Epidermal melanocyte (primary cell): Measurements from ENCODE around the gene SH3TC1.

ENCODE experiments used
- DNase-seq: peaks from one replicate; pipeline ENCODE4 v3.0.0; 2011; ENCODE audit warnings: low spot score; ENCODE audit not compliant: insufficient read length

The SH3TC1 gene

GRCh38 chr4:8163436-8164193 lies 35.5 kb upstream of the SH3TC1 start:
- DNase-seq, result no peak

- no peak for DNase-seq
Observed at GRCh38 chr4:8164194-8164565, 34.9 kb upstream of the SH3TC1 start.

DNA sequence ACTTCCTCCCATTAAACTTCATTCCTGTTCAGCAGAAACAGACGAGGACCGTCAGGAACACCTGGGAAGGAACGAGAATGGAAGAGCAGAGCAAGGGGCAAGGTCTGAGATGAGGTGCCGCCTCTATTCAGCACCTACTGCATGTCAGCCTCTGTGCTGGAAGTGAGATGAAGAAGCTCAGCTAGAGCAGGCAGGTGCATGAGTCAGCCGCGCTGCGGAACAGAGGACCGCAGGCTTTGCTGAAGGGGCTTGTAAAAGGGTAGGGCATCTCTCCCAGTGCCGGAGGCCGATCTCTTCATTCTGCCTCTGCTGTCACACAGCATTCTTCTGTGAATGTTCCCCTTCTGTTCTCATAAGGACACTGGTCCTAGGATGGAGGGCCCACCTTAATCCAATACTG lies 34.4 kb upstream of the SH3TC1 start:
- no peak for DNase-seq

- no peak for DNase-seq
Observed at GRCh38 chr4:8165374-8165896, 33.7 kb upstream of the SH3TC1 start.

GRCh38 chr4:8167291-8167690 lies 31.8 kb upstream of the SH3TC1 start:
- DNase-seq, result no peak

DNA sequence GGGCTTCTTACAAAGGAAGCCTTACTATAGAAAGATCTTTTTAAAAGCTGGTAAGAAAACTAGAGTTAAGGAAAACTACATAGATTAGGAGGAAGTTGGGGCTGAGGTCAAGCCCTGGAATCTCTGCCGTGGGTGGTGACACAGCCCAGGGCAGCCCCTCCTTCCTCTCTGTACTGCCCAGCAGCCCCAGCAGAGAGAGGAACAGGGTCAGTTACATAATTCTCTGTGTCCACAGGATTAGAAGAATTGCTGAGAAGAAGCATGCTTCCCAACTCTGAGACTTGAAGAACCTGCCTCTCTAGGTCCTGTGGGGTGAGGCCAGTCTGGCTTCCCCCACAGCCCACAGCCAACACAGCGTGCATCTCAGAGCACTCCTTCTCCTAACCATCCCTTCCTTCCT lies 31.3 kb upstream of the SH3TC1 start:
- DNase-seq, result no peak

DNA sequence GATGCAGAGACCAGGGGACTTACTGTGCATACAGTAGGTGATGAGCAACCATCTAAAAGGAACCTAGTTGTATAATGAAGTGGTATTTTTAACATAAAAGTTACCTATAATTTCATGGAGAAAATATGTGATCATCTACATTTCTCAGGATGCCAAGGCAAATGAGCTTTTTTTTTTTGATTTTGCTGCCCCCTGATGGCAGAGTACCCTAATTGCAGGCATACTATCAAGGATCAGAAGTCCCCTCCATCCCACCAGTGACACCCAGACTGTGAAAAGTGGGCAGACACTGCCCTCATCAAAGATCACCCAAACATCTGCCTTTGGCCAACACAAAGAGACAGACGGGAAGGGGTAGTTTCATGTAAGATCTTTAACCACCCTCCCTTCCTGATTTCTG lies 30.9 kb upstream of the SH3TC1 start:
- no peak for DNase-seq

- DNase-seq, result no peak
Observed at GRCh38 chr4:8168832-8169598, 30.1 kb upstream of the SH3TC1 start.

- no peak for DNase-seq
Observed at GRCh38 chr4:8169763-8170162, 29.3 kb upstream of the SH3TC1 start.

DNA sequence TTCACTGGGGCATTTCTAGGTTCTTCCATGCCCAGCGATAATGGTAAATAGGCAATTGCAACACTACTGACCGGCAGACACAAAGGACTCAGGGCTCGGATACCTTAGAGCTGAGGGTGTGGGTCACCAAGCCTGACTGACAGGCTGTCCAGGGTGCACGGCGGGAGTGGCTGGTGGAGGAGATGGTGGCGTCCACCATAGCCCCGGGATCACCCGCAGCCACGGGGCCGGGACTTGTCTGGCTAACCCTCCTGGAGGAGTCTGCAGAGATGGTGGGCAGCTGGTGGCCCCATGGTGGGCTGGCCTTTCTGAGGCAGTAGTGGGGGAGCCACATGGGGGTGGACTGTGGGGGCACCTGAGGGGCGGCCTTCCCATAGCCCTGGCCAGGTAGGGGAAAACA lies 28.7 kb upstream of the SH3TC1 start:
- no peak for DNase-seq

GRCh38 chr4:8171266-8171665 lies 27.8 kb upstream of the SH3TC1 start:
- no peak for DNase-seq

DNA sequence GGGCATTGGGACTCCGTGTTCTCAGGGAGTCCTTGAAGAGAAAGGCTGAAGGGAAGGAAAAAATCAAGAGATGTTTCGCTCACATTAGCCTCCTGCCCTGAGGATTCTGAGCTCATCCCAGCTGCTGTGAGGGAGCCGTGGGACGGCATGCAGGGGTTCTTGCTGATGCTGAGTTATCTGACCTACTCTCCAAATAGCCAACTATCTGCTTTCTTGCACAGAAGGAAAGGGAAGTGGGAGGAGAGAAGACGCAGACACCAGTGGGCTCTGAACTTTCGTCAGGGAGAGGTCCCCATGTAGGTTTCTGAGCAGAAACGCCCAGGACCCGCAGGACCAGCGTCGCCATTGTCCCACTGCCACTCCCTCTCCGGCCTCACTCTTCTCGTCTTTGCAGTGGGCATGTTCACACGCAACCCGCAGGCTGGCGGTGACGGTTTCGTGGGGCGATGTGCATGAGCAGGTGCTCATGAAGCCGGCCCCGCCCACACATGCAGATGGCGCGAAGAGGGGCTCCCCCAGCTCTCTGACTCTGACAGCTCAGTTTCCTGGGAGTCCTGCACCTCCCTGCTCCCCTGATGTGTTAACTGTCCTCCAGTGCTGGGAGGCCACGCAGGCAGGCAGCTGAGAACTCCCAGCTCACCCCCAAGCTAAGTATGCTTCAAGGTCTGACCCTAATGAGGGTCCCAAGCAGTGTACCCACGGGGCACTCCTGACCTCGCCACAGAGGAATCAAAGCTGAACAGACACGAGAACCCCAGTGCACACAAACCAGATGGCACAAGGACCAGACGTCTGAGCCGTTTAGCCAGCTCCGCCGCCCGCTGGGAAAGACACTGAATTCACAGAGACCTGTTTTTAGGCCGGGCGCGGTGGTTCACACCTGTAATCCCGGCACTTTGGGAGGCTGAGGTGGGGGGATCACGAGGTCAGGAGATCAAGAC lies 26.8 kb upstream of the SH3TC1 start:
- DNase-seq, result no peak

GRCh38 chr4:8173492-8174242 lies 25.4 kb upstream of the SH3TC1 start:
- DNase-seq, result no peak

GRCh38 chr4:8174970-8175369 lies 24.1 kb upstream of the SH3TC1 start:
- no peak for DNase-seq

DNA sequence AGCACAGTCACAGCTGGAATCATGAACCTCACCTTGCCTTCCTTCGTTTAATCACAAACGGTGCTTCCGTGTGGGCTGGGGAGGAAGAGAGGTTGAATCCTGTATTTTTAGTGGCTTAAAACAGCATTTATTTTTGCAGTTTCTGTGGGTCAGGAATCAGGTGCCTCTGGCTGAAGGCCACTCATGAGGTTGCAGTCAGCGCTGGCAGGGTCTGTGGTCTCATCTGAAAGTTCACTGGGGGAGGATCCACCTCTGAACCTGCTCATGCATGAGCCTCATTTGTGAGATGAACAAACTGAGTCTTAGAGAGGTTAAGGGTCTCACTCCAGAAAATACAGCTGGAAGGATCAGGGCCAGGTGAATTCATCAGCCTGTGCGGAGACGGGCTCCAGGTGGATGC lies 23.4 kb upstream of the SH3TC1 start:
- DNase-seq, result no peak

GRCh38 chr4:8176547-8177399 lies 22.3 kb upstream of the SH3TC1 start:
- peak; percentile 76 for DNase-seq

DNA sequence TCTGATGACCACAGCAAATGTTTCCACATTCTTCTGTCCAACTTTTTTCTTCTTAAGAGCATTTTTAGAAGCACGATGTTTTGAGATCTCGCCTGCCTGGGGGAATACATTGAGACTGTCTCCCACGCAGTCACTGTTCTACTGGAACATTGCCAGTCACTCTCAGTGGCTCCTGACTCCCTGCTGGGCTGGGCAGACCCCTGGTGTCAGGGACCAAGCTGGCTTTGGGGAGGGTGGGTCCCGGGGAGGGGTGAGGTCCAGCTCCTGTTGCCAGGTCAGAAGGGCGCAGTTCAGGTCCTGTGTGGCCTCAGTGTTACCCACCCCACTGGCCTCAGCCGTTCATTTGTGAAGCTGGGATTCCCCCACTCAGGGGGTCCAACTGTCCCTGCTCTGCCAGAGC lies 21.5 kb upstream of the SH3TC1 start:
- no peak for DNase-seq

GRCh38 chr4:8177956-8178355 lies 21.1 kb upstream of the SH3TC1 start:
- DNase-seq, result no peak

DNA sequence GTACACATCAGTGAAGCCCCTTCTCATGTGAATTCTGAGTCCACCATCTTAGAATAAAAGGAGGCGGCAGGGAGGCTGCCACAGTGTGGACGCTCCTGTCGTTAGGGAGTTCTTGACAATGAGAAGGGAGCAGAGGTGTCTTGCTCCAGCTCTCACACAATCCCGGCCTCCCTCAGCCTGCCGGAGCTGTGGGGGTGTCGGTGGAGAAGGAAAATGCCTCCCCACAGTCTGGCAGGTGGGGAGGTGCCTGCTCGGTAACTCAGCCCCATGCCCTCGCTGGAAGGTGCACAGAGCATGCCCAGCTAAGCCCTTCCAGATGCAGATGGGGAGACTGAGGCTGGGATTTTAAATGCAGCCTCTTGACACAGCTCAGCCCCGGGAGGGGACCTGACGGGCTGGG lies 20.0 kb upstream of the SH3TC1 start:
- no peak for DNase-seq

DNA sequence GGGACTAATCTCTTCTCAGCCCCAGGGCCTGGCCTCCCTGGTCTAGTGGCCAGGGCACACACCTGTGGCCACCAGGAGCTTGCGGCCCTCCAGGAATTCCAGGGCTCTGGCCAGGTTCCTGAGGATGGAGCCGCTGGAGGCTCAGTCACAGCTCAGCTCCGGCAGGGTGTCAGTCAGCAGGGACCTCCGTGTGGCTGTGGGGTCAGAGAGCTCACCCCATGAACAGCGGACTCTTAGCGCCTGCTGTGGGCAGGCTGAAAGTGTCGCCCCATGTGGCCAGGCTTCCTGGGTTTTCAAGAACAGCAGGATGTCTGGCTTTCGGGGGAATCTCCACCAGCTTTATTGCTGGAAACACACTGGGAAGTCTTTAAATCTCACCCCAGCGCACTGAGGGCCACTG lies 19.3 kb upstream of the SH3TC1 start:
- no peak for DNase-seq
